DND-41 (cell line): ENCODE results near the gene IFI30.

ENCODE experiments used
- EZH2 ChIP-seq: IDR thresholded peaks from 3 replicates; pipeline ENCODE4 v1.6.1; 2012; ENCODE audit warnings: borderline replicate concordance, low read depth, mild to moderate bottlenecking, moderate library complexity, low read length, inconsistent platforms; ENCODE audit not compliant: severe bottlenecking
- TF ChIP-seq, protein P1 (sequence below): IDR thresholded peaks from 2 replicates; pipeline ENCODE4 v1.5.1; 2012; ENCODE audit warnings: borderline replicate concordance, low read length, moderate library complexity, mild to moderate bottlenecking; ENCODE audit not compliant: poor library complexity, severe bottlenecking; ENCODE audit errors: extremely low read depth

DNA sequence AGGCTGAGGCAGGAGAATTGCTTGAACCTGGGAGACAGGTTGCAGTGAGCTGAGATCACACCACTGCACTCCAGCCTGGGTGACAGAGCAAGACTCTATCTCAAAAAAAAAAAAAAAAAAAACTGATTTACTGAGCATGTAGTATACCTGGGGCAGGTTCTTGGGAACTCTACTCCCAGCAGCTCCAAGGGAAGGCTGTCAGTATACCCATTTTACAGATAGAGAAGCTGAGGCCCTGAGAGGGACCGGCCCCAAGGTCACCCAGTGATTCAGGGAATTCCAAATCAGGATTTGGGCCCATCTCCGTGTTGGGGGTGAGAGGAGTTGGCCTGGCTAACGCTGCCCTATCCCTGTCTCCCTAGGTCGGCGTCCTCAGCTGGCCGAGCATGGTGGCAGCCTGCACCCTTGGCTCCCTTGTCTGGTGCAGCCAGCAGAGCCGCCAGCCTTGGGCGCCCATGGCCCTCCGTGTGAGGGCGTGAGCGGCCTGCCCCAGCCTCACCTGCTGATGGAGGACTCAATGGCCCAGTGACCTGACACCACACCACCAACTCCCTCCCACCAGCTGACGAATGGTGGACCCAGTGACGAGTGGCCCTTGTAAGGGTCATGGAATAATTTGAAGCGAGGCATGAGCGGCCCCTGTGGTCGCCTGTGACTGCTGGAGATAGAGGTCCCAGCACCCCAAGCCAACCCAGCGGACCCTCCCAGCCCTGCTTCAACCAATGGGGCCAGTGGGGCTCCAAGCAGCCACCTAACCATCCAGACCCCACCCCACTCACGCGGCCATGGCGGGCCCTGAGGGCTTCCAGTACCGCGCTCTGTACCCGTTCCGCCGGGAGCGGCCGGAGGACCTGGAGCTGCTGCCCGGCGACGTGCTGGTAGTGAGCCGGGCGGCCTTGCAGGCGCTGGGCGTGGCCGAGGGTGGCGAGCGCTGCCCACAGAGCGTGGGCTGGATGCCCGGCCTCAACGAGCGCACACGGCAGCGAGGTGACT is 18.2 kb upstream of the IFI30 start:
- TF ChIP-seq, protein P1, sequence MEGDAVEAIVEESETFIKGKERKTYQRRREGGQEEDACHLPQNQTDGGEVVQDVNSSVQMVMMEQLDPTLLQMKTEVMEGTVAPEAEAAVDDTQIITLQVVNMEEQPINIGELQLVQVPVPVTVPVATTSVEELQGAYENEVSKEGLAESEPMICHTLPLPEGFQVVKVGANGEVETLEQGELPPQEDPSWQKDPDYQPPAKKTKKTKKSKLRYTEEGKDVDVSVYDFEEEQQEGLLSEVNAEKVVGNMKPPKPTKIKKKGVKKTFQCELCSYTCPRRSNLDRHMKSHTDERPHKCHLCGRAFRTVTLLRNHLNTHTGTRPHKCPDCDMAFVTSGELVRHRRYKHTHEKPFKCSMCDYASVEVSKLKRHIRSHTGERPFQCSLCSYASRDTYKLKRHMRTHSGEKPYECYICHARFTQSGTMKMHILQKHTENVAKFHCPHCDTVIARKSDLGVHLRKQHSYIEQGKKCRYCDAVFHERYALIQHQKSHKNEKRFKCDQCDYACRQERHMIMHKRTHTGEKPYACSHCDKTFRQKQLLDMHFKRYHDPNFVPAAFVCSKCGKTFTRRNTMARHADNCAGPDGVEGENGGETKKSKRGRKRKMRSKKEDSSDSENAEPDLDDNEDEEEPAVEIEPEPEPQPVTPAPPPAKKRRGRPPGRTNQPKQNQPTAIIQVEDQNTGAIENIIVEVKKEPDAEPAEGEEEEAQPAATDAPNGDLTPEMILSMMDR: no peak
- TF ChIP-seq EZH2: no peak
